Muscle layer of duodenum (tissue), 2 donors: Measurements from ENCODE around the gene WDR17.

Source experiments
- H3K27ac ChIP-seq: one replicate; pipeline ENCODE4 v1.7.0; 2013; ENCODE audit warnings: mild to moderate bottlenecking, low read length
- H3K27me3 ChIP-seq: one replicate; pipeline ENCODE4 v1.7.0; 2013; ENCODE audit warnings: low read depth, mild to moderate bottlenecking, control low read depth, low read length
- H3K36me3 ChIP-seq, 2 donors: one replicate each; pipeline ENCODE4 v1.7.0; 2013; ENCODE audit warnings: low read length in 2 of 2, control low read depth in 1 of 2, mild to moderate bottlenecking in 1 of 2; ENCODE audit not compliant: insufficient read depth in 2 of 2, control insufficient read depth in 1 of 2
- H3K4me1 ChIP-seq, 2 donors: one replicate each; pipeline ENCODE4 v1.7.0; 2013; ENCODE audit warnings: low read length in 2 of 2, mild to moderate bottlenecking in 2 of 2, control low read depth in 1 of 2, moderate library complexity in 1 of 2; ENCODE audit not compliant: insufficient read depth in 2 of 2, control insufficient read depth in 1 of 2
- H3K4me3 ChIP-seq, 2 donors: one replicate each; pipeline ENCODE4 v1.7.0; 2013; ENCODE audit warnings: low read length in 2 of 2, low read depth in 1 of 2, mild to moderate bottlenecking in 1 of 2
- H3K9me3 ChIP-seq, 2 donors: one replicate each; pipeline ENCODE4 v1.7.0; 2013; ENCODE audit warnings: low read length in 2 of 2, control low read depth in 1 of 2, mild to moderate bottlenecking in 1 of 2; ENCODE audit not compliant: control insufficient read depth in 1 of 2
- donor health status: healthy.

The WDR17 gene

GRCh38 chr4:176099314-176099713 is 33.7 kb downstream of the WDR17 start:
- Histone ChIP-seq H3K36me3 (no peaks in the 10 kb centered on the region), H3K9me3 (no peaks in the 10 kb centered on the region), H3K4me1 (no peaks in the 10 kb centered on the region), H3K27ac (no peak overlapping the region), H3K27me3 (no peaks in the 10 kb centered on the region), H3K4me3 (no peak overlapping the region)

GRCh38 chr4:176102414-176103063 is 36.9 kb downstream of the WDR17 start:
- H3K27ac ChIP-seq: no peak overlapping the region
- H3K36me3 ChIP-seq: no peaks in the 10 kb centered on the region
- no peaks in the 10 kb centered on the region for H3K4me1 ChIP-seq
- H3K9me3 ChIP-seq: no peaks in the 10 kb centered on the region
- no peak overlapping the region for H3K4me3 ChIP-seq
- H3K27me3 ChIP-seq: no peaks in the 10 kb centered on the region

DNA sequence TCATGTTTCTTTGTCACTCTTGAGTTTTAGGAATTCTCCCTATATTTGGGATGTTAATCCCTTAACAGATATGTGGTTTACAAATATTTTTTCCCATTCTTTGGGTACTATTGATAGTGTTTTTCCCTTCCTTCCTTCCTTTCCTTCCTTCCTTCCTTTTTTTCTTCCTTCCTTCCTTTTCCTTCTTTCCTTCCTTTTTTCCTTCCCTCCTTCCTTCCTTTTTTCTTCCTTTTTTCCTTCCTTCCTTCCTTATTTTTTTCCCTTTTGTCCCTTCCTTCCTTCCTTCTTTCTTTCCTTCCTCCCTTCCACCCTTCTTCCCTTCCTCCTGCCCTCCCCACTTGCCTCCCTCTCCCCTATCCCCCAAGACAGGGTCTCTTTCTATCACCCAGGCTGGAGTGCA is 42.1 kb downstream of the WDR17 start:
- Histone ChIP-seq H3K4me3 (no peak overlapping the region), H3K4me1 (no peaks in the 10 kb centered on the region), H3K9me3 (no peaks in the 10 kb centered on the region), H3K36me3 (no peaks in the 10 kb centered on the region), H3K27me3 (no peaks in the 10 kb centered on the region), H3K27ac (no peak overlapping the region)

- no peaks in the 10 kb centered on the region for H3K9me3 ChIP-seq
- H3K27ac ChIP-seq: no peak overlapping the region
- H3K4me3 ChIP-seq: no peak overlapping the region
- no peaks in the 10 kb centered on the region for H3K4me1 ChIP-seq
- H3K36me3 ChIP-seq: peaks cover 0 to 6% of the 10 kb centered on the region in 2 donors
- H3K27me3 ChIP-seq: no peaks in the 10 kb centered on the region
These were observed 58.2 kb downstream of the WDR17 start for GRCh38 chr4:176123710-176124407.

GRCh38 chr4:176125063-176125462 is 59.4 kb downstream of the WDR17 start:
- peaks cover 0 to 6% of the 10 kb centered on the region in 2 donors for H3K36me3 ChIP-seq
- no peaks in the 10 kb centered on the region for H3K9me3 ChIP-seq
- no peak overlapping the region for H3K27ac ChIP-seq
- H3K4me1 ChIP-seq: no peaks in the 10 kb centered on the region
- no peaks in the 10 kb centered on the region for H3K27me3 ChIP-seq
- H3K4me3 ChIP-seq: no peak overlapping the region

GRCh38 chr4:176134670-176135069 is 69.0 kb downstream of the WDR17 start:
- H3K9me3 ChIP-seq: no peaks in the 10 kb centered on the region
- H3K27me3 ChIP-seq: no peaks in the 10 kb centered on the region
- H3K36me3 ChIP-seq: no peaks in the 10 kb centered on the region
- H3K4me3 ChIP-seq: no peak overlapping the region
- H3K27ac ChIP-seq: no peak overlapping the region
- H3K4me1 ChIP-seq: no peaks in the 10 kb centered on the region

GRCh38 chr4:176137631-176138030 is 72.0 kb downstream of the WDR17 start:
- H3K9me3 ChIP-seq: no peaks in the 10 kb centered on the region
- no peak overlapping the region for H3K4me3 ChIP-seq
- no peaks in the 10 kb centered on the region for H3K36me3 ChIP-seq
- no peaks in the 10 kb centered on the region for H3K27me3 ChIP-seq
- H3K27ac ChIP-seq: no peak overlapping the region
- H3K4me1 ChIP-seq: no peaks in the 10 kb centered on the region

DNA sequence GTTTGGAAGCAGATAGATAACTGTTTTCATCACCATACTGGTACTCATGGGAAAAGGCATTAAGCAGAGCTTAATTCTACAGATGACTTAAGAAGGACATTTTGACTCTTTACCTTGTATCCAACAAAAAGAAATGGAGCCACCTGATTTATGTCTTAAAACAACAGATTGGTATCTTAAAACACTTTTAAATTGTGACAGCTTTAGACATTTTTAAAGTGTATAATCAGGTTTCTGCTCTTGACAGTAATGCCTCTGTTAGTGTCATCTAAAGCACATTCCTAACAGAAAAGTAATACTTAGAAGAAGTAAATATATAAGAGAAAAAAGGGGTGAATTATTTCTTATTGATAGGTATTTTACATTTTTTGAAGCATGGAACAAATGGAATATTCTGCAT is 73.9 kb downstream of the WDR17 start:
- no peak overlapping the region for H3K4me3 ChIP-seq
- H3K27ac ChIP-seq: no peak overlapping the region
- H3K4me1 ChIP-seq: no peaks in the 10 kb centered on the region
- no peaks in the 10 kb centered on the region for H3K27me3 ChIP-seq
- H3K9me3 ChIP-seq: no peaks in the 10 kb centered on the region
- H3K36me3 ChIP-seq: no peaks in the 10 kb centered on the region

DNA sequence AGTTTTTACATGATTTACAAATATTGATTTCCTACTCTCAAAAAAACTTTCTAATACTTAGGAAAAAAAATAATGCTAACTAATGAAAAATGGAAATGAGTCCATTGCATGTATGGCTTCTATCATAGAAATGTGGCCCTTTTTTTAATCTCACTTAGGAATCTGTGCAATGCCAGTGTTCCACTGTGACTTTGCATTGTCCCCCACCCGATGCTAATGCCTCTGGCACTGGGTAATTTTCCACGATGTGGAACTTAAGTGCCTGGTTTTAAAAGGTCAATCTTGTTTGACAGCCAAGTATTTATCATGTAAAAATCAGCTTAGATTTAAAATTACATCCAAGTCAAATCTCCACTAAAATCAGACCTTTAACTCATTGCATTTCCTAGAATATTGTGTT is 76.6 kb downstream of the WDR17 start:
- Histone ChIP-seq H3K27me3 (no peaks in the 10 kb centered on the region), H3K4me3 (no peak overlapping the region), H3K36me3 (no peaks in the 10 kb centered on the region), H3K9me3 (no peaks in the 10 kb centered on the region), H3K4me1 (no peaks in the 10 kb centered on the region), H3K27ac (no peak overlapping the region)

DNA sequence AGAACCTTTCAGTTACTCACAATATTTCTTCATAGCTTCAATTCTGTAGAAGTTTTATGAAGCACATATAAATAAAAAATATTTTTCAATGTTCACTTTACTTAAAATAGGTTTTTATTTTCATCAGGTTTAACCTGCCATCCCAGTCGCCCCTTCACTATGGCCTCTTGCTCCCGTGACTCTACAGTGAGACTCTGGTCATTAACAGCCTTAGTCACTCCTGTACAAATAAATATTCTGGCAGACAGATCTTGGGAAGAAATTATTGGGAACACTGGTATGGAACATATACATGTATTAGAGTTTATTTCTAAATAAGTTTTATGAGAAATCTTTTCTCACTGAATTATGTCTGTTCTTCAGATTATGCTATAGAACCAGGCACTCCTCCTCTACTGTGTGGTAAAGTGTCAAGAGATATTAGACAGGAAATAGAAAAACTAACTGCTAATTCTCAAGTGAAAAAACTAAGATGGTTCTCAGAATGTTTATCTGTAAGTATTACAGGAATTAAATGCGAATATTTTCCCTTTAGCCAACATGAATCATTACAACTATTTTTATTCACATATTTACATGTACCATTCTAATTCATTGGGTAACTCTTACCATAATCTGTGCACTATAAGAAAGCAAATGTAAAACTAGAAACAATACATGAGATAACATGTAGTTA is 84.2 kb downstream of the WDR17 start:
- H3K27me3 ChIP-seq: no peaks in the 10 kb centered on the region
- no peak overlapping the region for H3K27ac ChIP-seq
- no peak overlapping the region for H3K4me3 ChIP-seq
- H3K9me3 ChIP-seq: no peaks in the 10 kb centered on the region
- H3K4me1 ChIP-seq: no peaks in the 10 kb centered on the region
- no peaks in the 10 kb centered on the region for H3K36me3 ChIP-seq

GRCh38 chr4:176150356-176150682 is 84.7 kb downstream of the WDR17 start:
- H3K36me3 ChIP-seq: no peaks in the 10 kb centered on the region
- H3K4me1 ChIP-seq: no peaks in the 10 kb centered on the region
- H3K9me3 ChIP-seq: no peaks in the 10 kb centered on the region
- H3K4me3 ChIP-seq: no peak overlapping the region
- H3K27ac ChIP-seq: no peak overlapping the region
- no peaks in the 10 kb centered on the region for H3K27me3 ChIP-seq
